T-helper 1 cell treated with Interleukin-12 subunit alpha and Interleukin-12 subunit beta and Interleukin-4 antibody, amounts not matched to agents 30 μg/mL and 1 μg/mL, for 36 hours (primary cell): ENCODE results near the gene GCN1.

ENCODE experiments used
- H3K27ac Mint-ChIP-seq: one replicate; pipeline ENCODE4 v1.8.0; 2021; ENCODE audit warnings: mild to moderate bottlenecking, mixed read lengths
- H3K27me3 Mint-ChIP-seq: one replicate; pipeline ENCODE4 v1.8.0; 2021; ENCODE audit warnings: low read depth, mixed read lengths
- H3K36me3 Mint-ChIP-seq: one replicate; pipeline ENCODE4 v1.8.0; 2021; ENCODE audit warnings: low read depth, mixed read lengths
- H3K4me1 Mint-ChIP-seq: one replicate; pipeline ENCODE4 v1.8.0; 2021; ENCODE audit warnings: low read depth, mixed read lengths
- H3K4me3 Mint-ChIP-seq: one replicate; pipeline ENCODE4 v1.8.0; 2021; ENCODE audit warnings: mild to moderate bottlenecking, moderate library complexity, mixed read lengths
- H3K9me3 Mint-ChIP-seq: one replicate; pipeline ENCODE4 v1.8.0; 2021; ENCODE audit warnings: mixed read lengths

GCN1 gene

GRCh38 chr12:120119271-120119973 is 75.1 kb downstream of the GCN1 start:
- peak overlapping the region; percentile 43 for H3K4me3 Mint-ChIP-seq
- H3K4me1 Mint-ChIP-seq, result peaks cover 63% of the 10 kb centered on the region
- no peaks in the 10 kb centered on the region for H3K27me3 Mint-ChIP-seq
- peak overlapping the region; percentile 67 for H3K27ac Mint-ChIP-seq
- H3K9me3 Mint-ChIP-seq, result no peaks in the 10 kb centered on the region
- peaks cover 13% of the 10 kb centered on the region for H3K36me3 Mint-ChIP-seq

GRCh38 chr12:120118321-120119061 is 76.0 kb downstream of the GCN1 start:
- Mint-ChIP-seq H3K4me3 (peak overlapping the region; percentile 90), H3K27ac (peak overlapping the region; percentile 94), H3K9me3 (no peaks in the 10 kb centered on the region), H3K36me3 (peaks cover 16% of the 10 kb centered on the region), H3K4me1 (peaks cover 61% of the 10 kb centered on the region), H3K27me3 (no peaks in the 10 kb centered on the region)

GRCh38 chr12:120117961-120118320 is 76.6 kb downstream of the GCN1 start:
- Mint-ChIP-seq H3K27ac (peak overlapping the region; percentile 94), H3K4me1 (peaks cover 64% of the 10 kb centered on the region), H3K4me3 (peak overlapping the region; percentile 90), H3K9me3 (no peaks in the 10 kb centered on the region), H3K36me3 (peaks cover 20% of the 10 kb centered on the region), H3K27me3 (no peaks in the 10 kb centered on the region)

- Mint-ChIP-seq H3K9me3 (no peaks in the 10 kb centered on the region), H3K4me3 (peak overlapping the region; percentile 90), H3K27me3 (no peaks in the 10 kb centered on the region), H3K4me1 (peaks cover 70% of the 10 kb centered on the region), H3K36me3 (peaks cover 23% of the 10 kb centered on the region), H3K27ac (peak overlapping the region; percentile 94)
Measured at GRCh38 chr12:120116792-120117651, 77.5 kb downstream of the GCN1 start.

GRCh38 chr12:120116441-120116791 is 78.1 kb downstream of the GCN1 start, which contains the start of gene RAB35:
RAB35 (minus strand) TSS chr12:120116753; CDS start chr12:120116650, 103 bp downstream.
- peak within 1 kb of the TSS; percentile 94 for H3K4me3 Mint-ChIP-seq
- peaks cover 25% of the 10 kb centered on the region for H3K36me3 Mint-ChIP-seq
- no peaks in the 10 kb centered on the region for H3K27me3 Mint-ChIP-seq
- peak within 1 kb of the TSS; percentile 94 for H3K27ac Mint-ChIP-seq
- peaks cover 68% of the 10 kb centered on the region for H3K4me1 Mint-ChIP-seq
- H3K9me3 Mint-ChIP-seq, result no peaks in the 10 kb centered on the region

- peaks cover 66% of the 10 kb centered on the region for H3K4me1 Mint-ChIP-seq
- no peaks in the 10 kb centered on the region for H3K27me3 Mint-ChIP-seq
- peak overlapping the region; percentile 81 for H3K27ac Mint-ChIP-seq
- H3K9me3 Mint-ChIP-seq, result no peaks in the 10 kb centered on the region
- peaks cover 25% of the 10 kb centered on the region for H3K36me3 Mint-ChIP-seq
- peak overlapping the region; percentile 94 for H3K4me3 Mint-ChIP-seq
Measured at GRCh38 chr12:120115692-120116440, 78.6 kb downstream of the GCN1 start.

GRCh38 chr12:120115066-120115465 is 79.4 kb downstream of the GCN1 start:
- Mint-ChIP-seq H3K9me3 (no peaks in the 10 kb centered on the region), H3K4me3 (peak overlapping the region; percentile 94), H3K27ac (peak overlapping the region; percentile 81), H3K36me3 (peaks cover 31% of the 10 kb centered on the region), H3K27me3 (no peaks in the 10 kb centered on the region), H3K4me1 (peaks cover 68% of the 10 kb centered on the region)

GRCh38 chr12:120110550-120111501 is 83.7 kb downstream of the GCN1 start:
- Mint-ChIP-seq H3K27ac (peak overlapping the region; percentile 68), H3K36me3 (peaks cover 42% of the 10 kb centered on the region), H3K4me1 (peaks cover 57% of the 10 kb centered on the region), H3K4me3 (peak overlapping the region; percentile 74), H3K27me3 (no peaks in the 10 kb centered on the region), H3K9me3 (no peaks in the 10 kb centered on the region)

- Mint-ChIP-seq H3K27me3 (no peaks in the 10 kb centered on the region), H3K4me1 (peaks cover 51% of the 10 kb centered on the region), H3K9me3 (no peaks in the 10 kb centered on the region), H3K4me3 (no peak overlapping the region), H3K27ac (no peak overlapping the region), H3K36me3 (peaks cover 42% of the 10 kb centered on the region)
Measured at GRCh38 chr12:120109570-120110267, 84.8 kb downstream of the GCN1 start.

GRCh38 chr12:120106151-120106550 is 88.4 kb downstream of the GCN1 start:
- Mint-ChIP-seq H3K27me3 (no peaks in the 10 kb centered on the region), H3K9me3 (no peaks in the 10 kb centered on the region), H3K4me3 (no peak overlapping the region), H3K4me1 (peaks cover 35% of the 10 kb centered on the region), H3K27ac (no peak overlapping the region), H3K36me3 (peaks cover 37% of the 10 kb centered on the region)

- no peak overlapping the region for H3K4me3 Mint-ChIP-seq
- no peaks in the 10 kb centered on the region for H3K27me3 Mint-ChIP-seq
- H3K9me3 Mint-ChIP-seq, result no peaks in the 10 kb centered on the region
- H3K27ac Mint-ChIP-seq, result no peak overlapping the region
- peaks cover 27% of the 10 kb centered on the region for H3K36me3 Mint-ChIP-seq
- peaks cover 18% of the 10 kb centered on the region for H3K4me1 Mint-ChIP-seq
Measured at GRCh38 chr12:120103371-120103770, 91.1 kb downstream of the GCN1 start.

- Mint-ChIP-seq H3K9me3 (no peaks in the 10 kb centered on the region), H3K4me3 (no peak overlapping the region), H3K36me3 (peaks cover 31% of the 10 kb centered on the region), H3K27ac (no peak overlapping the region), H3K4me1 (peaks cover 18% of the 10 kb centered on the region), H3K27me3 (no peaks in the 10 kb centered on the region)
Measured at GRCh38 chr12:120103044-120103338, 91.5 kb downstream of the GCN1 start.
